Measurements from ENCODE around the gene OR5B3.
"Not testable (repeated sequence)": the region's sequence is repeated elsewhere in the genome, so short reads cannot be mapped to it uniquely, and the experiment has no call there.

OR5B3 gene

GRCh38 chr11:58433638-58434203 lies 27.0 kb upstream of the OR5B3 start:
- no peak for TF ChIP-seq CTCF (IDR thresholded peaks at IDR 0.05; ENCODE audit: extremely low read depth, missing control alignments)
- no peak for DNase-seq (ENCODE audit: low spot score)

GRCh38 chr11:58429273-58429672 lies 22.6 kb upstream of the OR5B3 start:
- TF ChIP-seq CTCF (IDR thresholded peaks at IDR 0.05; ENCODE audit: extremely low read depth, missing control alignments) = no peak
- DNase-seq (ENCODE audit: low spot score) = no peak

DNA sequence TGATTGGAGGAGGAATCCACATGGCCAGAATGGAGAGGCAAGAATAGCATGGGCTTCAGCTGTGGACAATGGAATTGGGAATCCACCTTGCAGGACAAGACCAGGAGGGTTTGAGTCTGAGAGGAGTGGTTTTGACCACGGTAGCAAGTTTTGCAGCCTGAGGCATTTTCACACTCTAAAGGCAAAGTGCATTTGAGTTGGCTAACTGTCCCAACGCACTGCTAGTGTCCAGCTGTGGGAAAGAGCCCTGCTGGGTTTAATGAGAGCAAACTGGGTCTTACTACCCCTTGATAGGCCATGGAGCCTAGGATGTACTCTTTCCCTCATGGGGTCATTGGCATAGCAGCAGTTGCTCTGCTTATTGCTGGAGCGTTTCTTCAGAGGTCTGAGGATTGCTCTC lies 21.3 kb upstream of the OR5B3 start, which contains the start of gene OR5B2:
OR5B2 (minus strand) TSS at position 101 of the 400 bp plus-strand sequence. CDS start 4,860 bp downstream, outside the sequence.
- no peak for TF ChIP-seq CTCF (IDR thresholded peaks at IDR 0.05; ENCODE audit: extremely low read depth, missing control alignments)

GRCh38 chr11:58399622-58400021 lies 7.1 kb downstream of the OR5B3 start:
- not testable (repeated sequence) for DNase-seq (ENCODE audit: low spot score)

More for the DNA sequence above, 21.3 kb upstream of the OR5B3 start, which contains the start of gene OR5B2:
- DNase-seq (ENCODE audit: low spot score) = no peak

GRCh38 chr11:58395581-58395980 lies 11.1 kb downstream of the OR5B3 start:
- no peak for DNase-seq (ENCODE audit: low spot score)
- TF ChIP-seq CTCF (IDR thresholded peaks at IDR 0.05; ENCODE audit: extremely low read depth, missing control alignments) = no peak

DNA sequence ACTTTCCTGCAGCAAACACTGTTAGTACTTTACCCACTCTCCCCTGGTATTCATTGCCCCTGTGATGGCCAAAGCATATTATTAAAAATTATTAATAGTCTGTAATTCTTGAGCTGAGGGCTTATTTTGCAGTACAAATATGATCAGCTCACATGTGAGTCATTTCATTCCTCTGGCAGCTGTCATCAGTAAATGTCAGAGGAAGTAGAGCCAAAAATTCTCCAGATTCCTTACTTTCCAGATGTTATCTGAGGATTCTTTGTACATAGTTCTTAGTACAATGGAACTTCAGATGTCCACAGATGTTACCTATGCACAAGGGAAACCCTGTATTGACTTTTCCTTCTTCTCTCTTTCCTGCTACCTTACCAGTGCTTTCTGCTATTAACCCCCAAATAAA lies 12.5 kb downstream of the OR5B3 start:
- no peak for DNase-seq (ENCODE audit: low spot score)
- TF ChIP-seq CTCF (IDR thresholded peaks at IDR 0.05; ENCODE audit: extremely low read depth, missing control alignments) = no peak

- no peak for TF ChIP-seq CTCF (IDR thresholded peaks at IDR 0.05; ENCODE audit: extremely low read depth, missing control alignments)
- no peak for DNase-seq (ENCODE audit: low spot score)
Measured at GRCh38 chr11:58392746-58393145, 13.9 kb downstream of the OR5B3 start.

- TF ChIP-seq CTCF (IDR thresholded peaks at IDR 0.05; ENCODE audit: extremely low read depth, missing control alignments) = no peak
- no peak for DNase-seq (ENCODE audit: low spot score)
Measured at GRCh38 chr11:58391879-58392278, 14.8 kb downstream of the OR5B3 start.
